A549 (cell line): Measurements from ENCODE around the gene ZNF423.

Experiments used
- ATOH8 ChIP-seq: fragments of 250-450 bp; sonication (Bioruptor Pico); IDR thresholded peaks from 2 replicates; pipeline ENCODE4 v1.5.0; 2020; ENCODE audit warnings: low read depth, mild to moderate bottlenecking, moderate library complexity
- BCL3 ChIP-seq: fragments of >200 bp; sonication (Bioruptor Twin); formaldehyde crosslinking; IDR thresholded peaks from 3 replicates; pipeline ENCODE4 v1.6.1; 2016
- CBX8 ChIP-seq: fragments of 200-600 bp; sonication (generic); IDR thresholded peaks from 2 replicates; pipeline ENCODE4 v1.6.1; 2016
- CTCF ChIP-seq: fragments of >200 bp; sonication (Bioruptor Twin); formaldehyde crosslinking; IDR thresholded peaks from 3 replicates; pipeline ENCODE4 v1.5.1; 2016
- EP300 ChIP-seq, 2 experiments: fragments of >200 bp; sonication (Bioruptor Twin); formaldehyde crosslinking; IDR thresholded peaks; 2 replicates in 1 of 2; 3 replicates in 1 of 2; pipeline ENCODE4 v1.6.1; 2016 to 2017
- FOSL2 ChIP-seq, 2 experiments: fragments of 450-650 bp in 1 of 2; fragments of >200 bp in 1 of 2; sonication (Bioruptor Twin) in 1 of 2; formaldehyde crosslinking; IDR thresholded peaks; 2 replicates each; pipeline versions ENCODE4 v1.5.0 to v1.6.1; 2016 to 2020; ENCODE audit warnings: mild to moderate bottlenecking in 1 of 2, moderate library complexity in 1 of 2
- HOXA7 ChIP-seq: fragments of 250-450 bp; sonication (Bioruptor Pico); IDR thresholded peaks from 2 replicates; pipeline ENCODE4 v1.5.0; 2020; ENCODE audit warnings: mild to moderate bottlenecking, moderate library complexity
- MAZ ChIP-seq: fragments of 150-350 bp; IDR thresholded peaks from 2 replicates; pipeline ENCODE4 v1.6.1; 2014; ENCODE audit warnings: antibody characterized with exemption, low read depth, low read length, borderline replicate concordance
- NR3C1 ChIP-seq: fragments of >200 bp; sonication (Bioruptor Twin); formaldehyde crosslinking; IDR thresholded peaks from 3 replicates; pipeline ENCODE4 v1.6.1; 2017
- RAD21 ChIP-seq, 2 experiments: fragments of >200 bp in 1 of 2; sonication (Bioruptor Twin) in 1 of 2; formaldehyde crosslinking in 1 of 2; IDR thresholded peaks in 1 of 2; conservative IDR thresholded peaks in 1 of 2; 2 replicates in 1 of 2; 3 replicates in 1 of 2; pipeline ENCODE4 v1.6.1; 2012 to 2018; ENCODE audit warnings: inconsistent platforms in 1 of 2
- REST ChIP-seq: fragments of 200-600 bp; sonication (generic); IDR thresholded peaks from 2 replicates; pipeline ENCODE4 v1.6.1; 2016; ENCODE audit warnings: antibody characterized with exemption, mild to moderate bottlenecking, moderate library complexity
- RFX5 ChIP-seq: fragments of 450-650 bp; IDR thresholded peaks from 2 replicates; pipeline ENCODE4 v1.7.1; 2014; ENCODE audit warnings: antibody characterized with exemption, mild to moderate bottlenecking, moderate library complexity

- TF ChIP-seq EP300 (IDR thresholded peaks at IDR 0.05): no peak
- TF ChIP-seq ATOH8 (CRISPR knock-in tag): no peak
- TF ChIP-seq BCL3: no peak
- TF ChIP-seq HOXA7 (CRISPR knock-in tag): no peak
- TF ChIP-seq CTCF: no peak
- TF ChIP-seq RAD21 (conservative IDR thresholded peaks at IDR 0.05 in 1 of 2, IDR thresholded peaks at IDR 0.05 in 1 of 2): no peak
- no peak for TF ChIP-seq REST
- no peak for TF ChIP-seq CBX8
- no peak for TF ChIP-seq NR3C1
- TF ChIP-seq FOSL2 (IDR thresholded peaks at IDR 0.05): no peak
- TF ChIP-seq FOSL2 (CRISPR knock-in tag; IDR thresholded peaks at IDR 0.05): no peak
- no peak for TF ChIP-seq RFX5
- no peak for TF ChIP-seq MAZ
Measured at GRCh38 chr16:49453021-49453420, 402.9 kb downstream of the ZNF423 start.
